ENCODE results near the gene COG5.

COG5 gene

DNA sequence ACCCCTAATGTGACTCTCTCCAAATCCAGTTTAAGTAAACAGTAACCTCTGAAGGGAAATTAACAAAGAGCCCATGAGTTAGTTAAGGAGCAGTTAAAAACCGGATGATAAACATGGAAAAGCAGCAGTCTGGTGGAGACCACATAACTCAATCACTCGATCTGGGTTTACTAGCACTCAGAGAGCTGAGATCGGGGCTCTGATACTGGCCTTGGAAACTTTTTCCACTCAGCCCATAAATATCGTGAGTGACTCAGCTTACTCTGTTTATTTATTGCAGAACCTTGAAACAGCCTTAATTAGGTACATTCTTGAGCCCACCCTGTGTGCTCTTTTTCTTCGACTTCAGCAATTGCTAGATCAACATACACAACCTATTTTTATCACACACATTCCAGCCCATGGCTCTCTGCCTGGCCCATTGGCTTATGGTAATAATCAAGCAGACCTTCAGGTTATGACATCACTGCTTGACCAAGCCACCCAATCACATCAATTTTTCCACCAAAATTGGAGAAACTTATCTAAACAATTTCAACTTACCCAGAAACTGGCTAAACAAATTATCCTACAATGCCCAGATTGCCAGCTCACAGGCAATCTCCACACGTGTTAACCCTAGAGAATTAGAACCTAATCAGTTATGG, 176.0 kb downstream of the COG5 start:
- no peak for DNase-seq

DNA sequence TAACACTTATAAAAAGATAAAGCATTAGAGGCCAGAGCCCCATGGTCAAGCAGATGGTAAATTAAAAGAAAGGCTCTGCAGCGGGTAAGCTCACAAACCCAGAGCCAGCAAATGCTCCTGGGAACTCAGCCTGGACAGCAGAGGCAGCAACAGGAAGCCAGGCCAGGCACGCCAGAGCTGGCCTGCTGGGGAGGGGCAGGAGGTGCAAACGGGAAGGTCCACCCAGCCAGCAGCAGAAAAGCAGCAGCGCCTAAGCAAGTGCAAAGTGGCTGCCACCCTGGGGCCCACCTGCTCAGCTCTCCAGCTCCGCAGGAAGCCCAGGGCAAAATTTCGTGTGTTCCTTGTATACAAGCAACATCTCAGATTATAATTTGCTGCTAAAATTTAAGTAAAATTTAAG, 176.6 kb downstream of the COG5 start:
- no peak for DNase-seq

- DNase-seq, result no peak
Observed at GRCh38 chr7:107386548-107387102, 177.1 kb downstream of the COG5 start.

GRCh38 chr7:107384025-107384424, 179.7 kb downstream of the COG5 start:
- DNase-seq, result peak; percentile 41

DNA sequence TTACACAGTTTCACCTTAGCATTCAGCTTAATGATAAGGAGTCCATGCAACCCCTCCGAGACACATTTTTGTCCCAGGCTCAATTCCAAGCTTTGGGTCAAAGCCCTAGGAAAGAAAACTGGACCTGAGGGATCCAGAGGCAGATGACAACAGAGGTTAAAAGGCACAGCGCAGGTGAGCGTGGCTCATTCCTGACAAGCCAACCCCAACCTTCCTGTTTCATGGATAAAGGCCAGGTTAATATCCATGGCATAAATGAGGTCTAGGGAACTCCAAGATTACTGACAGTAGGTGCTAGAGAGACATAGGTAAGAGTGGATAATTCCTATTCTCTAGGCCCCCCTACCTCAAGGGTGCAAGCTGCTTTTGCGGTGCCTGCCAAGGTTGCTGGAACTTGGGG, 180.5 kb downstream of the COG5 start:
- no peak for DNase-seq

GRCh38 chr7:107381453-107381852, 182.3 kb downstream of the COG5 start:
- no peak for DNase-seq

GRCh38 chr7:107373354-107373753, 190.4 kb downstream of the COG5 start:
- DNase-seq, result peak; percentile 17

- DNase-seq, result no peak
Observed at GRCh38 chr7:107372298-107372697, 191.4 kb downstream of the COG5 start.

- no peak for DNase-seq
Observed at GRCh38 chr7:107370816-107371215, 192.9 kb downstream of the COG5 start.

DNA sequence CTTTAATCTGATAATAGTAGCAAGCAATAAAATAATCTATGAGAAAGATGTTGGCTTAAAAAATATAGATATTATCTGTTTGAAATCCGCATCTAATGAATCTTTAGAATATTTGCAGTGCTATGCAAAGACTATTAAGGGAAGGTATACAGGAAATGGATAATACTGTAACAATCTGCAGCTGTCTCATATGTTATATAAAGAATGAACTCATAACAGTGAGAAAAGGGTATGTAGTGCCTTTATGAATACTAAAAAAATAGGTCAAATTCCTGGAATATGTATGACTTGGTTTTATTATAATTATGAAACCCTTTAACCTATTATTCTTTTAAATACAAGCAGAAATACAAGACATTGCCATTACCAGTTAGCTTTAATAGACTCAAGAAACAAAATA, 198.9 kb downstream of the COG5 start:
- no peak for DNase-seq

DNA sequence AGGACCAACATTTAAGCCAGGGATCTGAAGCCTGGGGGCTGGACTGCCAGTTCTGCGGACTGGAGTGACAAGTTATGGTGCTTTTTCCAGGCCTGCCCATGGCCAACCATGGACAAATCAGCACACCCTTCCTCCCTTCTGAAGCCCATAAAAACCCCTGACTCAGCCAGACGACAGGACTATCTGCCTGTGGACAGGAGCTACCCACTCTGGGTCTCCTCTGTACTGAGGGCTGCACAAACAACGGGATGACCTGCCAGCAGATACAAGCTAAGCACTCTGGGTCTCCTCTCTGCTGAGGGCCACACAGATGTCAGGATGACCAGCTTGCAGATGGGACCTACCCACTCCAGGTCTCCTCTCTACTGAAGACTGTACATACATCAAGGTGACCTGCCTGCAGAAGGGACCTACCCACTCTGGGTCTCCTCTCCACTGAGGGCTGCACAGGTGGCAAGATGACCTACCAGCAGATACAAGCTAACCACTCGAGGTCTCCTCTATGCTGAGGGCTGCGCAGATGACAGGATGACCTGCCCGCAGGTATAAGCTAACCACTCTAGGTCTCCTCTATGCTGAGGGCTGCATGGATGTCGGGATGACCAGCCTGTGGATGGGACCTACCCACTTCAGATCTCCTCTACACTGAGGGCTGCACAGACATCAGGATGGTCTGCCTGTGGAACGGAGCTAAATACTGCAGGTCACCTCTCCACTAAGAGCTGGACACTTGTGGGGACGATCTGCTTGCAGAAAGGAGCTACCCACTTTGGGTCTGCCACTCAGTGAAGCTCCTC, 204.0 kb downstream of the COG5 start:
- peak; percentile 28 for DNase-seq

DNA sequence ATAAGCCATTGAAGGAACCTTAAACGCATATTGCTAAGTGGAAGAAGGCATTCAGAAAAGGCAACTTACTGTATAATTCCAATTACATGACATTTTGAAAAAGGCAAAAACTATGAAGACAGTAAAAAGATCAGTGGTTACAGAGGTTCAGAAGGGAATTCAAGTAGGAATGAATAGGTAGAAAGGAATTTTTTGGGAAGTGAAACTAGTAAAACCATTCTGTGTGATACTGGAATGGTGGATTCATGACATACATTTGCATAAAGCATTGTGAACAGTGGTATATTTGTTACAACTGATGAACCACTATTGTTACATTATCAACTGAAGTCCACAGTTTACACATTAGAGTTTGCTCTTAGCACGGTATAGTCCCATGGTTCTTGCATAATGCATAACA, 208.1 kb downstream of the COG5 start:
- no peak for DNase-seq

DNA sequence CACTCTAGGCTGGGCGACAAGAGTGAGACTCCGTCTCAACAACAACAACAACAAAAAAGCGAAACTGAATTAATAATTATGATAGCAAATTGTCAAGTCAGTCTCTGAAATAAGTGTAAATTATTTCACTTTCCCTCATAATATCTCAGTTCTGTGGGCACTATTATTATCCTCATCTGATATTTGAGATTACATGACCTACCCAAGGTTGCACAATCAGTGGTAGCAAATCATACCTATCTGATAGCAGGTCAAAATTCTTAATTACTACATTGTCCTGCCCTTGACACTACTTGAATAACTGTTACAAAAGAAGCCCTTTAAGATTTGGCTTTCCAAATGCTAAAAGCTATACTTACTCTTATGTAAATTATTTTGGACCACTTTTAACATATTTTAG, 209.1 kb downstream of the COG5 start:
- no peak for DNase-seq

DNA sequence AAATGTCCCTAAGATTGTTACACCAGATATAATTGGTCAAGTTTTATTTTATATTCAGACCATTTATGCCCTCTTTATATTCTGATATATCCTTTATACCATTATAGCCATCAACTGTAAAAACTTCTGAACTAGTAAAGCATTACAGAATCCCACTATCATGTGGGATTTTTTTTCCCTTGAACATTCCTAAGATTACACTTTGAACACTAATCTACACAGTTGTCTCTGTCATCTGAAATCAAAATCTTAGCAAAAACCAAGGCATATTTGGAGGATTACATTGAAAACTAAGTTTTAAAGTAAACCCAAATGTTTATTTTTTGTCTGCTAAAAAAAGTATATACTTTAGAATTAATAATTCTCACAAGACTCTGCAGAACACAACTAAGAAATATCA, 210.0 kb downstream of the COG5 start:
- DNase-seq, result no peak

DNA sequence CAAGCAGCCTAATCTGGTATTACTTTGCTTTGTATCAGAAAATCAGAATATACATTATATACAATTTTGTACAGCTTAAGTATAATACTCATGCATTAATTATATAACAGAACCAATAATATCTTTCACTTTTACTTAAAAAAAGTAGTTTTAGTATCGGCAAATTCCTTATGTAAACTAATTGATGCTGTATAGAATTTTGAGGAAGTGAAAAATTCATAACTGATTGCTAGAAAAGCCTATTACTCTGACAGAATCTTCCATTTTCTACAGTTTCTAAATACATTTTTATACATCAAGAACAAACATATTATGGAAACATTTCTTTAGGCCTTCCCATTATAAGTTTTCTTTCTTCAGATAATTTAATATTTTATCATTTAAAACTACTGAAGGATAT, 217.8 kb downstream of the COG5 start:
- DNase-seq, result no peak

GRCh38 chr7:107344799-107345198, 218.9 kb downstream of the COG5 start:
- no peak for DNase-seq

DNA sequence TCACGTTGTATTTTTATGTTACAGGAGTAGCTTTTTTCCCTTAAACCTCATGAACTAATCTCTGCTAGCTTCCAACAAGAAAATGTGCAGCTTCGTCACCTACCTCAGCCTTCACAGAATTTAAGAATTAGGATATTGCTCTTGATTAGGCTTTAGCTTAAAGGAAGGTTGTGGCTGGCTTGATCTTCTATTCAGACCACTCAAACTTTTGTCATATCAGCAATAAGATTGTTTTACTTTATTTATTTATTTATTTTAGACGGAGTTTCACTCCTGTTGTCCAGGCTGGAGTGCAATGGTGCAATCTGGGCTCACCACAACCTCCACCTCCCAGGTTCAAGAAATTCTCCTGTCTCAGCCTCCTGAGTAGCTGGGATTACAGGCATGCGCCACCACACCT, 219.4 kb downstream of the COG5 start:
- no peak for DNase-seq

DNA sequence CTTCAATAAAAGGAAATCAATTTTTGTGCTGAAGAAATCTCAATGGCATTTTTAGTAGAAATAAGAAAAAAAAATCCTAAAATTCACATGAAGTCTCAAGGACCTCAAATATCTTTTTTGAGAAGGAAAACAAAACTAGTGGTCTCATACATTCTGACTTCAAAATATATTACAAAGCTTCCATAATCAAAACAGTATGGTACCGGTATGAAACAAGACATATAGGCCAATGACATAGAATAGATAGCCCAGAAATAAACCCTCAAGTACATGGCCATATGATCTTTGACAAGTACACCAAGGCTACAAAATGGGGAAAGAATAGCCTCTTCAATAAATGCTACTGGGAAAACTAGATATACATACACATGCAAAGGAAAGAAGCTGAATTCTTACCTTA, 225.6 kb downstream of the COG5 start:
- DNase-seq, result no peak

DNA sequence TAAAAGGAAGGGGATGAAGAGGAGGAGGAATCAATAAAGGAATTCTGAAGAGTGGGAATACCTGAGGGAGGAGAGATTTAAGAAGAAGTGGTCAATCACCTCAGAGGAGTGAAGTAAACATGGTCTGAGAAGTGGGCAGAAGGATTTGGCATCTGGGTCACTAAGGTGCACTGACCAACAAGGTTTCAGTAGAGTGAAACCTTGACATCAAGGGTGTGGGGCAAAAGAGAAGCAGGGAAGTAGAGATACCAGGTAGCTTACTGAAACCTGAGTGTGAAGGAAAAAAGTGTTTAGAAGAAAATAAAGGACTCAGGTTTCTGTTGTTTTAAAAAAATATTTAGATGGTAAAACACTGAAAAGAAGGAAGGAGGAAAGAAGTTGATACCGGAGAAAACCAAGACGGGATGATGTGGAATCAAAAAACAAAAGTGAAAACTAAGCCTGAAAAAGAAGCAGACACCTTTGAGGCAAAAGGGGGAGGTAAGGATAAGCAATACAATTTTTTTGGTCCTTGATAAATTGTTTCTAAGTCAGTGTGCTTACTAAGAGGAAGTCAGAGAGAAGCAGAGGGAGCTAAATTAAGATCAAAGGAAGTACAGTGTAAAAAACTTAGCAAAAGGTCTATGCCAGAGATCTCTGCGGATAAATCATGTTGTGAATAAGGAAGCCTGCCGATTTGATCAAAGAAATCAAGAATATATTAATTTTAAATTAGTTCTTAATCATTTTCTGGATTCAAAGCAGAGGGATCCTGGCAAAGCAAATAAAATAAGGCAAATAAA, 231.0 kb downstream of the COG5 start:
- DNase-seq, result no peak

GRCh38 chr7:107330478-107330877, 233.2 kb downstream of the COG5 start:
- DNase-seq, result no peak

DNA sequence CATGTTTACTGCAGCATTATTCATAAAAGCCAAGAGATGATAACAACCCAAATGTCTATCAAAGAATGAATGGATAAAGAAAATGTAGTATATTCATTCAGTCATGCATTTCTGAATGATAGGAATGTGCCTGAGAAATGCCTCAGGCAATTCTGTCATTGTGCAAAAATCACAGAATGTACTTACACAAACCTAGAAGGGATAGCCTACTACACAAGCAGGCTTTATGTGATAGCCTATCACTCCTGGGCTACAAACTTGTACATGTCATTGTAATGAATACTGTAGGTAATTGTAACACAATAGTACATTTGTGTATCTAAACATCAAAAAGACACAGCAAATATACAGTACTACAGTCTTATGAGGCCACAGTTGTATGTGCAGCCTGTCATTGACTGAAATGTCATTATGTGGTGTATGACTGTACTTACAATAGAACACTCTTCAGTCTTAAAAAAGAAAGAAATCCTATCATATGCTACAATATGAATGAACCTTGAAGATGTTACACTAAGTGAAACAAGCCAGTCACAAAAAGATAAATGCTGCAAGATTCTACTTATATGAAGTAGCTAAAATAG, 235.6 kb downstream of the COG5 start:
- DNase-seq, result no peak

- no peak for DNase-seq
Observed at GRCh38 chr7:107326061-107326460, 237.7 kb downstream of the COG5 start.

- no peak for DNase-seq
Observed at GRCh38 chr7:107322015-107322414, 241.7 kb downstream of the COG5 start.
